HCT116 (cell line): Measurements from ENCODE around the gene SMARCA2. TPM values are rescaled to one million over a fixed set of nuclear protein-coding genes. Genes with fewer than 3 reads are reported as not detected.

Experiments used
- ATAC-seq: fragments of 200-7000 bp; cut with Tn5 transposase; 2 replicates; pipeline ENCODE4 v1.9.1; 2020; ENCODE audit warnings: mild to moderate bottlenecking, moderate library complexity
- BruUV-seq: library from RNA; stranded (reverse); fragments of 400-500 nt; replicated peaks from 2 replicates; lab custom pipeline; 2021; lab: Mats Ljungman, UMichigan
- CTCF ChIA-PET: fragments of 300-600 bp; sonication (Branson Sonifier 250); formaldehyde crosslinking; loops from one replicate; lab custom pipeline; 2021; ENCODE audit warnings: antibody characterized with exemption; lab: Charles Lee
- POLR2A ChIA-PET: fragments of 300-600, 350-600 bp; sonication (Branson Sonifier 250); formaldehyde crosslinking; loops from one replicate; lab custom pipeline; 2021; ENCODE audit warnings: antibody characterized with exemption; lab: Charles Lee
- RAD21 ChIA-PET, 2 experiments: fragments of 300-600 bp; sonication (Branson Sonifier 250); formaldehyde crosslinking; loops; one replicate each; lab custom pipeline; 2023; ENCODE audit warnings: low total read pairs in 2 of 2; ENCODE audit not compliant: uncharacterized antibody in 2 of 2, unreplicated experiment in 2 of 2, low non-redundant PET in 1 of 2; lab: Charles Lee
- DNase-seq: peaks from one replicate; pipeline ENCODE4 v3.0.0-alpha.2; 2010; ENCODE audit warnings: low read depth, low spot score
- H2AFZ ChIP-seq: fragments of 200-600 bp; shearing (Covaris generic), sonication (generic); 2 replicates; pipeline ENCODE4 v1.6.1; 2017; ENCODE audit warnings: low read depth, mixed run types, mixed read lengths, antibody characterized with exemption, low read length; ENCODE audit not compliant: poor library complexity, severe bottlenecking
- H3K27ac ChIP-seq: 2 replicates; pipeline ENCODE4 v1.5.1; 2012; ENCODE audit warnings: low read depth, low read length
- H3K27me3 ChIP-seq: fragments of 200-600 bp; sonication (generic); 2 replicates; pipeline ENCODE4 v1.6.1; 2016; ENCODE audit warnings: mixed run types, low read length, mixed read lengths; ENCODE audit not compliant: insufficient read depth
- H3K36me3 ChIP-seq, 2 experiments: fragments of 200-500 bp in 1 of 2; fragments of 200-600 bp in 1 of 2; sonication (Bioruptor generic) in 1 of 2; sonication (generic) in 1 of 2; 2 replicates each; pipeline versions ENCODE4 v1.5.1 to v1.6.1; 2014 to 2016; ENCODE audit warnings: low read length in 2 of 2, inconsistent platforms in 1 of 2, mixed read lengths in 1 of 2, mixed run types in 1 of 2; ENCODE audit not compliant: insufficient read depth in 2 of 2, control insufficient read depth in 1 of 2
- H3K4me1 ChIP-seq, 2 experiments: fragments of 200-600 bp in 1 of 2; sonication (generic) in 1 of 2; 2 replicates each; pipeline versions ENCODE4 v1.5.1 to v1.6.1; 2012 to 2017; ENCODE audit warnings: low read length in 2 of 2, inconsistent platforms in 1 of 2, mild to moderate bottlenecking in 1 of 2, mixed read lengths in 1 of 2, mixed run types in 1 of 2, moderate library complexity in 1 of 2; ENCODE audit not compliant: insufficient read depth in 2 of 2, control insufficient read depth in 1 of 2
- H3K4me2 ChIP-seq: fragments of 200-600 bp; sonication (generic); 2 replicates; pipeline ENCODE4 v1.6.1; 2017; ENCODE audit warnings: mixed run types, low read length, mixed read lengths
- H3K4me3 ChIP-seq, 2 experiments: fragments of 200-600 bp in 1 of 2; sonication (generic) in 1 of 2; replicated peaks in 1 of 2; 2 replicates each; pipeline ENCODE4 v1.5.1; 2011 to 2016; ENCODE audit warnings: low read length in 2 of 2, control low read depth in 1 of 2, low read depth in 1 of 2, mild to moderate bottlenecking in 1 of 2, mixed read lengths in 1 of 2, mixed run types in 1 of 2
- H3K79me2 ChIP-seq: fragments of 200-600 bp; sonication (generic); 2 replicates; pipeline ENCODE4 v1.6.1; 2017; ENCODE audit warnings: mild to moderate bottlenecking, mixed run types, low read length, moderate library complexity, mixed read lengths; ENCODE audit not compliant: insufficient read depth
- H3K9ac ChIP-seq: fragments of 200-600 bp; sonication (generic); 2 replicates; pipeline ENCODE4 v1.6.1; 2016; ENCODE audit warnings: low read length, mixed read lengths
- H3K9me2 ChIP-seq: fragments of 200-600 bp; sonication (generic), shearing (Covaris generic); 2 replicates; pipeline ENCODE4 v1.6.1; 2017; ENCODE audit warnings: mixed run types, mild to moderate bottlenecking, moderate library complexity; ENCODE audit not compliant: insufficient read depth
- H3K9me3 ChIP-seq, 2 experiments: fragments of 200-500 bp in 1 of 2; fragments of 200-600 bp in 1 of 2; sonication (Bioruptor generic) in 1 of 2; sonication (generic) in 1 of 2; 2 replicates each; pipeline ENCODE4 v1.6.1; 2014 to 2017; ENCODE audit warnings: low read length in 2 of 2, mixed read lengths in 2 of 2, inconsistent platforms in 1 of 2, low read depth in 1 of 2, mild to moderate bottlenecking in 1 of 2, mixed run types in 1 of 2, moderate library complexity in 1 of 2; ENCODE audit not compliant: control insufficient read depth in 1 of 2, insufficient read depth in 1 of 2
- H4K20me1 ChIP-seq: fragments of 200-600 bp; sonication (generic), shearing (Covaris generic); 2 replicates; pipeline ENCODE4 v1.6.1; 2017; ENCODE audit warnings: mixed run types, mild to moderate bottlenecking, moderate library complexity; ENCODE audit not compliant: insufficient read depth
- CBX3 ChIP-seq: IDR thresholded peaks from 2 replicates; pipeline ENCODE4 v1.6.1; 2012; ENCODE audit warnings: low read depth
- CEBPB ChIP-seq: IDR thresholded peaks from 2 replicates; pipeline ENCODE4 v1.6.1; 2012; ENCODE audit warnings: low read depth
- EGR1 ChIP-seq: IDR thresholded peaks from 2 replicates; pipeline ENCODE4 v1.6.1; 2012; ENCODE audit warnings: low read depth
- ELF1 ChIP-seq: IDR thresholded peaks from 2 replicates; pipeline ENCODE4 v1.6.1; 2012; ENCODE audit warnings: low read depth, borderline replicate concordance
- EZH2 ChIP-seq: fragments of 200-600 bp; sonication (generic); IDR thresholded peaks from 2 replicates; pipeline ENCODE4 v1.6.1; 2017; ENCODE audit warnings: antibody characterized with exemption, mixed run types
- EZH2phosphoT487 ChIP-seq: fragments of 200-600 bp; IDR thresholded peaks from 2 replicates; pipeline ENCODE4 v1.6.1; 2018; ENCODE audit warnings: antibody characterized with exemption, borderline replicate concordance
- POLR2A ChIP-seq: IDR thresholded peaks from 2 replicates; pipeline ENCODE4 v1.7.0; 2011; ENCODE audit warnings: borderline replicate concordance; ENCODE audit not compliant: insufficient read depth, insufficient read length; ENCODE audit errors: extremely low read depth
- RAD21 ChIP-seq: IDR thresholded peaks from 2 replicates; pipeline ENCODE4 v1.6.1; 2012; ENCODE audit warnings: low read depth, mild to moderate bottlenecking
- SP1 ChIP-seq: IDR thresholded peaks from 2 replicates; pipeline ENCODE4 v1.6.1; 2012; ENCODE audit warnings: low read depth
- TCF7L2 ChIP-seq: IDR thresholded peaks from 2 replicates; pipeline ENCODE4 v1.7.0; 2011; ENCODE audit warnings: borderline replicate concordance, inconsistent platforms; ENCODE audit not compliant: insufficient read depth, insufficient read length; ENCODE audit errors: extremely low read depth
- YY1 ChIP-seq: IDR thresholded peaks from 2 replicates; pipeline ENCODE4 v1.6.1; 2011; ENCODE audit warnings: low read length, low read depth, moderate library complexity, mild to moderate bottlenecking; ENCODE audit not compliant: insufficient replicate concordance; ENCODE audit errors: extremely low read depth
- ZFX ChIP-seq: fragments of 450-650 bp; IDR thresholded peaks from 2 replicates; pipeline ENCODE4 v1.6.1; 2017
- intact Hi-C: fragments of 100-400 bp; cut with micrococcal nuclease; formaldehyde crosslinking; loops from 2 replicates; pipeline ENCODE4 v1.10.0; 2022
- total RNA-seq: library from RNA; stranded (reverse); gene quantifications from one replicate; pipeline ENCODE4 v1.2.1, GENCODE V29; 2021; ENCODE audit not compliant: unreplicated experiment
- TF ChIP-seq, protein P1 (sequence below), 3 experiments: fragments of 200-600 bp in 1 of 3; sonication (generic) in 1 of 3; IDR thresholded peaks in 2 of 3; conservative IDR thresholded peaks in 1 of 3; 2 replicates each; pipeline ENCODE4 v1.5.1; 2012 to 2017; ENCODE audit warnings: low read depth in 2 of 3, low read length in 2 of 3, antibody characterized with exemption in 1 of 3, borderline replicate concordance in 1 of 3, control low read depth in 1 of 3, mild to moderate bottlenecking in 1 of 3, mixed read lengths in 1 of 3, mixed run types in 1 of 3, moderate library complexity in 1 of 3; ENCODE audit not compliant: insufficient read depth in 1 of 3
- TF ChIP-seq, protein P2 (sequence below): IDR thresholded peaks from 2 replicates; pipeline ENCODE4 v1.6.1; 2012; ENCODE audit warnings: low read depth
- TF ChIP-seq, protein P3 (sequence below): IDR thresholded peaks from 2 replicates; pipeline ENCODE4 v1.6.1; 2011; ENCODE audit warnings: mild to moderate bottlenecking, low read length, moderate library complexity; ENCODE audit not compliant: insufficient replicate concordance; ENCODE audit errors: extremely low read depth

Gene SMARCA2
- total RNA-seq, 1 experiment from 2014 or later, result 14.7 TPM

DNA sequence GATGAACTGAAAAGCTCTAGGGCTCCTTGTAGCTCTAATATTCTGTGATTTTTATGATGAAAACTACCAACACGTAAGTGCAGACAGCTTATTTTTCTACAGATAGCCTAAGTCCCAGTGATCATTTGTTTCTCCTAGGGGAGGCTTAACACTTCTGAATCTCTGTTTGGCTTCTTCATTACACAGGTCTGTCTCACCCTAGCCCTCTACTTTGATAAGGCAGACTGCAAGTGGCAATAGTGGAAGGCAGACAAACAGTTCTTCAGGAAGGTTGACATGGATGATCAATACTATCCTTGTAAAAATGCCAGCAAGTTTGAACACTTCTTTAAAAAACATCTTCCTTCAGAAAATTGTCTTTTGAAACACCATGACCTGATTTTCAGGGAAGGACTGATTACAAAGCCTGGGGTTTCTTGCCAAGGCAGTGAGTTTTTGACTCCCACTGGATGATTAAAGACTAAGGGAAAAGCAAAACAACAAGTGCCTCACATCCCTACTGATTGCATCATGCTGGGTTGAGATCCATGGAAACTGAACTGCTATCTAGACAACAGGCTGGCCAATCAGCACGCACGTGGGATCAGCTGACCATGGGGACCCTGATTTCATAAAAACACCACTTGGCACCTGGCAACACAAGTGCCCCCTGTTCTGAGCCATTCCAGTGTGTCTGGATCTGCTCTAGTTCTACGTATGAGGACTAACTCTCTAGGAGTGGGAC is 212.2 kb downstream of the SMARCA2 start:
- POLR2A ChIA-PET, result no interaction called here
- Histone ChIP-seq H3K36me3 (no peaks in the 10 kb centered on the region), H3K4me1 (no peaks in the 10 kb centered on the region), H2AFZ (peak overlapping the region; percentile 59), H4K20me1 (no peaks in the 10 kb centered on the region), H3K9me2 (no peaks in the 10 kb centered on the region), H3K27ac (no peak overlapping the region), H3K4me3 (no peak overlapping the region), H3K9me3 (no peaks in the 10 kb centered on the region), H3K9ac (no peak overlapping the region), H3K79me2 (no peaks in the 10 kb centered on the region), H3K27me3 (no peaks in the 10 kb centered on the region), H3K4me2 (no peak overlapping the region)
- DNase-seq (no peak), ATAC-seq (no peak)
- BruUV-seq, result no TSS peak
- no peak for TF ChIP-seq POLR2A
- TF ChIP-seq RAD21, result no peak
- no peak for TF ChIP-seq YY1
- no peak for TF ChIP-seq TCF7L2
- no peak for TF ChIP-seq CBX3
- TF ChIP-seq, protein P1, sequence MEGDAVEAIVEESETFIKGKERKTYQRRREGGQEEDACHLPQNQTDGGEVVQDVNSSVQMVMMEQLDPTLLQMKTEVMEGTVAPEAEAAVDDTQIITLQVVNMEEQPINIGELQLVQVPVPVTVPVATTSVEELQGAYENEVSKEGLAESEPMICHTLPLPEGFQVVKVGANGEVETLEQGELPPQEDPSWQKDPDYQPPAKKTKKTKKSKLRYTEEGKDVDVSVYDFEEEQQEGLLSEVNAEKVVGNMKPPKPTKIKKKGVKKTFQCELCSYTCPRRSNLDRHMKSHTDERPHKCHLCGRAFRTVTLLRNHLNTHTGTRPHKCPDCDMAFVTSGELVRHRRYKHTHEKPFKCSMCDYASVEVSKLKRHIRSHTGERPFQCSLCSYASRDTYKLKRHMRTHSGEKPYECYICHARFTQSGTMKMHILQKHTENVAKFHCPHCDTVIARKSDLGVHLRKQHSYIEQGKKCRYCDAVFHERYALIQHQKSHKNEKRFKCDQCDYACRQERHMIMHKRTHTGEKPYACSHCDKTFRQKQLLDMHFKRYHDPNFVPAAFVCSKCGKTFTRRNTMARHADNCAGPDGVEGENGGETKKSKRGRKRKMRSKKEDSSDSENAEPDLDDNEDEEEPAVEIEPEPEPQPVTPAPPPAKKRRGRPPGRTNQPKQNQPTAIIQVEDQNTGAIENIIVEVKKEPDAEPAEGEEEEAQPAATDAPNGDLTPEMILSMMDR (IDR thresholded peaks at IDR 0.05 in 2 of 3, conservative IDR thresholded peaks at IDR 0.05 in 1 of 3; ENCODE audit: borderline replicate concordance in 1 of 3, insufficient read depth in 1 of 3, low read depth in 2 of 3, low read length in 2 of 3), result no peak
- TF ChIP-seq, protein P2, sequence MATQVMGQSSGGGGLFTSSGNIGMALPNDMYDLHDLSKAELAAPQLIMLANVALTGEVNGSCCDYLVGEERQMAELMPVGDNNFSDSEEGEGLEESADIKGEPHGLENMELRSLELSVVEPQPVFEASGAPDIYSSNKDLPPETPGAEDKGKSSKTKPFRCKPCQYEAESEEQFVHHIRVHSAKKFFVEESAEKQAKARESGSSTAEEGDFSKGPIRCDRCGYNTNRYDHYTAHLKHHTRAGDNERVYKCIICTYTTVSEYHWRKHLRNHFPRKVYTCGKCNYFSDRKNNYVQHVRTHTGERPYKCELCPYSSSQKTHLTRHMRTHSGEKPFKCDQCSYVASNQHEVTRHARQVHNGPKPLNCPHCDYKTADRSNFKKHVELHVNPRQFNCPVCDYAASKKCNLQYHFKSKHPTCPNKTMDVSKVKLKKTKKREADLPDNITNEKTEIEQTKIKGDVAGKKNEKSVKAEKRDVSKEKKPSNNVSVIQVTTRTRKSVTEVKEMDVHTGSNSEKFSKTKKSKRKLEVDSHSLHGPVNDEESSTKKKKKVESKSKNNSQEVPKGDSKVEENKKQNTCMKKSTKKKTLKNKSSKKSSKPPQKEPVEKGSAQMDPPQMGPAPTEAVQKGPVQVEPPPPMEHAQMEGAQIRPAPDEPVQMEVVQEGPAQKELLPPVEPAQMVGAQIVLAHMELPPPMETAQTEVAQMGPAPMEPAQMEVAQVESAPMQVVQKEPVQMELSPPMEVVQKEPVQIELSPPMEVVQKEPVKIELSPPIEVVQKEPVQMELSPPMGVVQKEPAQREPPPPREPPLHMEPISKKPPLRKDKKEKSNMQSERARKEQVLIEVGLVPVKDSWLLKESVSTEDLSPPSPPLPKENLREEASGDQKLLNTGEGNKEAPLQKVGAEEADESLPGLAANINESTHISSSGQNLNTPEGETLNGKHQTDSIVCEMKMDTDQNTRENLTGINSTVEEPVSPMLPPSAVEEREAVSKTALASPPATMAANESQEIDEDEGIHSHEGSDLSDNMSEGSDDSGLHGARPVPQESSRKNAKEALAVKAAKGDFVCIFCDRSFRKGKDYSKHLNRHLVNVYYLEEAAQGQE, result no peak
- no peak for TF ChIP-seq ZFX
- TF ChIP-seq EGR1, result no peak
- TF ChIP-seq, protein P3, sequence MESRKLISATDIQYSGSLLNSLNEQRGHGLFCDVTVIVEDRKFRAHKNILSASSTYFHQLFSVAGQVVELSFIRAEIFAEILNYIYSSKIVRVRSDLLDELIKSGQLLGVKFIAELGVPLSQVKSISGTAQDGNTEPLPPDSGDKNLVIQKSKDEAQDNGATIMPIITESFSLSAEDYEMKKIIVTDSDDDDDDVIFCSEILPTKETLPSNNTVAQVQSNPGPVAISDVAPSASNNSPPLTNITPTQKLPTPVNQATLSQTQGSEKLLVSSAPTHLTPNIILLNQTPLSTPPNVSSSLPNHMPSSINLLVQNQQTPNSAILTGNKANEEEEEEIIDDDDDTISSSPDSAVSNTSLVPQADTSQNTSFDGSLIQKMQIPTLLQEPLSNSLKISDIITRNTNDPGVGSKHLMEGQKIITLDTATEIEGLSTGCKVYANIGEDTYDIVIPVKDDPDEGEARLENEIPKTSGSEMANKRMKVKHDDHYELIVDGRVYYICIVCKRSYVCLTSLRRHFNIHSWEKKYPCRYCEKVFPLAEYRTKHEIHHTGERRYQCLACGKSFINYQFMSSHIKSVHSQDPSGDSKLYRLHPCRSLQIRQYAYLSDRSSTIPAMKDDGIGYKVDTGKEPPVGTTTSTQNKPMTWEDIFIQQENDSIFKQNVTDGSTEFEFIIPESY, result no peak
- no peak for TF ChIP-seq CEBPB
- no peak for TF ChIP-seq EZH2phosphoT487
- TF ChIP-seq SP1, result no peak
- TF ChIP-seq ELF1, result no peak
- no peak for TF ChIP-seq EZH2
- RAD21 ChIA-PET, result no interaction called here
- intact Hi-C loops, result no loop called here
- CTCF ChIA-PET, result no interaction called here
